GM18498 (cell line): ENCODE measurements around the gene CMTM8.

Experiments used
- ATAC-seq: cut with Tn5 transposase; IDR thresholded peaks from one replicate; pipeline ENCODE4 v1.9.1; 2021; ENCODE audit warnings: mild to moderate bottlenecking, moderate library complexity; ENCODE audit not compliant: unreplicated experiment

CMTM8 gene

DNA sequence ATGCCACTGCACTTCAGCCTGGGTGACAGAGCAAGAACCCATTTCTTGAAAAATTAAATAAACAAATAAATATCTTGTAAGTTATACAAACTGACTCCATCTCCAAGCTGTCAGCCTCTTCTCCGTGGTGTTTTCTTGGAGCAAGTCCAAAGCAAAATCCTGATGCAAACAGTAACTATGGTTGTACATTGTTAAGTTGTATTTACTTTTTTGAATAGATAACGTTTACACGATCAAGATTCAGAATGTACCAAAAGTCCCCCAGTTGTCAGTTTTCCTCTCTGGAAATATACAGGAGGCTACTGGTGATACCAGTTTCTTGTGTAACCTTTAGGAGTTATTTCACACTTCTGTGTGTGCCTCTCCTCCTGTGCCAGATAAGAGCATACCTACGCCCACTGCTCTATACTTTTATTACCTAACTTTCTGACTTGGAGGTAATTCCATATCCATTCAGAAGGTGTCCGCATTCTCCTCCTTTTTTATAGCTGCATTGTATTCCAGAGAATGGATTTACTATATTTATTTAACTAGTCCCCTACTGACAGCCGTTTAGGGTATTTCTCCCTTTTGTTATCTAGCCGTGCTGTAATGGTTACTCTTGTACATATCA is 167.3 kb downstream of the CMTM8 start:
- ATAC-seq: no peak

DNA sequence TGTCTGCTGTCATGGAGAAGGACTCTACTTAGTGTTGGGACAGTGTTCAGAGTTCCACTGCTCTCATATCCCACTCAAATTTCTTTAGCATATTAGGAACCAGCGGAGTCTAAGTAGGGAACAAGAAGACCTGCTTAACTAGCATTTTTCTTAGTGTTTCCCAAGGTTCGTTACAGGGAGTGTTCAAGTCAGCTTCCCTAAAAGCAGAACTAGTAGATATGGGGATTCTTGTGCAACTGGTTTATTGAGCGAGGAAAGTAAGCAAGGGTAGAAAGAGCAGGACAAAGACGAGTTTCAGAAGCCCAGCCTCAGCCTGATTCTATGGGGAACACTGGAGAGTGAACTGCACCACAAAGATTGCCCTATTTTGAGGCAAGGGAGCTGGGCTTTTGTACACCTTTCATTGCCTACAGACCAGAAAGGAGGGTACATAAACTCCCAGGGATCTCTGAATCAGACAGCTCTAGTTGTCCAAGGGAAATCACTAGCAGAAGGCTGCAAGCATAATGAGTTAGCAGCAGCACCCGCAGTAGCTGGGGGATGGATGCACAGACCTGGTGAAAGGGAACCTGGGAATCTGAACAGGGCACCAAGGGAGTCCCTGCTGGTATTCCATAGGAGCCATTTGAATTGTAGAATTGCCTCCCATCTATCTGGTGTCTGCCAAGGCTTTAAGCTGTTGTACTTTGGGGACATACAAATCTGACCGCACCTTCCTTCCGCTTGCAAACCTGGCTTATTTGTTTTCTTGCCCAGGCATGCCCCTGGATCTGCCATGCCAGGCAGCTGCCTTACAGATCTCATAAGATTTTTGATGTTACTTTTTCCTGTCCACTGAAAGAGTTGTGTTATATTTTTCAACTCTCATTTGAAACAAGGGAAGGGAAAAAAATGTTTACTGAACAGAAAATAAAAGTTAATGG is 168.3 kb downstream of the CMTM8 start:
- ATAC-seq: no peak

DNA sequence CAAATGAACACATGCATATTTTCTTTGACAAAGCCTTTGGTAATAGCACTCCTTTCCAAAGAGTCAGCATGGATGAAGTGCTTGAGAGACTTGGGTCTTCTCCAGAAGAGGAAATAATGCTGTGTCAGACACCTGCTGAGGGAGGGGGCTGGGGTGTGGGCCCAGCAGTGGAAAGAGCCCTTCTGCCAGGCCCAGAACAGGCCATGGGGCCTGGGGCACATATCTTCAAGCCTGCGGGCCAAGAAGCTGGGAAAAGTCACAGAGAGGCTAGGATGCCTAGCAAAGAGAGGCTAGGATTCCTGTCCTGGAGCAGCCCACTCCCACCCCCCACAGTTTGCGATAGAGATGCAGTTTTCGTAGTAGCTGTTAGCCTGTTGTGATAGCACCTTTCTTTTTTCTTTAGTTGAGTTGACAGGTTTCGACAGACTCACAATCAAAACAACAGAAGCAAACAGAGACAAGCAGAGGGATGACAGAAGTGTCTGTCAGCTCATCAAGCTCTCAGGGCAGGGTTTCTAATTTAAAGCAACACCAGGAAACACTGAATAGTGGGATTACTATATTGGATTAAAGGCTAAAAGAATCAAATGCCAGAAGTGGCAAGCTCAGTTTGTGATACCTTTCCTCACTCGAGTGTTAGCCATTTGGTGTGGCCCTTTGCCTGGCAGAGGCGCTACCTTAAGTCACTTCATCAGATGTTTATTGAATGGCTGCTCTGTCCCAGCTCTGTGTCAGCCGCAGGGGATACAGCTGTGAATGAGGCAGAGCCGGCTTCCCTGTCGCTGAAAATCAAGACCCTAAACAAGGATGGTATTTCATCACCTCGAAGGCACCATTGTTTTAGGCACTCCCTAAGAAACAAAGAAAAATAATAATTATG is 172.1 kb downstream of the CMTM8 start:
- no peak for ATAC-seq

DNA sequence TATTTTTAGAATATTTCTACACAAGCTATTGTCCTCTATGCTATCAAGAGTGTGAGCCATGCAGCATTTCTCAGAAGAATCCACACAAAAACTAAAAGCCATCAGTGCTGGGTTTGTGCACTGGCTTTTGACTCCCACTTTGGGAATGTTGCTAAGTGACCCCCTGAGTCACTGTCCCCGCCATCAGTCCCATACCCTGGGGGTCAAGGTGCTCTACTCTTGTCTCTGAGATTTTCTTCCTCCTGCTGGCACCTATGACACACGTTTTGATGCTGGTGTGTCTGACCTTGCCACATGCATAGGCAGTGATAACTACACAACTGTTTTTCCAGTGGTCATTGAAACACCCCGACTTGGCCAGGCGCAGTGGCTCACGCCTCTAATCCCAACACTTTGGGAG is 173.0 kb downstream of the CMTM8 start:
- ATAC-seq: no peak

DNA sequence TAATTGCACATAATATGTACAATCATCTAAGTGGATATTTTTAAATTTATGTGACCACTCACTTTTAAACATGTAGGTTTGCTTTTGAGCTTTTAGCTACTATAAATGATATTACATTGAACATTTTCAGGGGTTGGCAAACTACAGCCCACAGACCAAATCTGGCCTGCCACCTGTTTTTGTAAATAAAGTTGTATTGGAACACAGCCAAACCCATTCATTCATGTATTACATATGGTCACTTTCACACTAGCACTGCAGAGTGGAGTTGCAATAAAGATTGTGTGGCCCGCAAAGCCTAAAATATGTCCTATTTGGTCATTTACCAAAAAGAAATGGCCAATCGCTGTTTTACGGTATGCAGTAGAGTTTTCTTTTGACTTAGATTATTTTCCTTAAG is 174.4 kb downstream of the CMTM8 start:
- ATAC-seq: no peak

DNA sequence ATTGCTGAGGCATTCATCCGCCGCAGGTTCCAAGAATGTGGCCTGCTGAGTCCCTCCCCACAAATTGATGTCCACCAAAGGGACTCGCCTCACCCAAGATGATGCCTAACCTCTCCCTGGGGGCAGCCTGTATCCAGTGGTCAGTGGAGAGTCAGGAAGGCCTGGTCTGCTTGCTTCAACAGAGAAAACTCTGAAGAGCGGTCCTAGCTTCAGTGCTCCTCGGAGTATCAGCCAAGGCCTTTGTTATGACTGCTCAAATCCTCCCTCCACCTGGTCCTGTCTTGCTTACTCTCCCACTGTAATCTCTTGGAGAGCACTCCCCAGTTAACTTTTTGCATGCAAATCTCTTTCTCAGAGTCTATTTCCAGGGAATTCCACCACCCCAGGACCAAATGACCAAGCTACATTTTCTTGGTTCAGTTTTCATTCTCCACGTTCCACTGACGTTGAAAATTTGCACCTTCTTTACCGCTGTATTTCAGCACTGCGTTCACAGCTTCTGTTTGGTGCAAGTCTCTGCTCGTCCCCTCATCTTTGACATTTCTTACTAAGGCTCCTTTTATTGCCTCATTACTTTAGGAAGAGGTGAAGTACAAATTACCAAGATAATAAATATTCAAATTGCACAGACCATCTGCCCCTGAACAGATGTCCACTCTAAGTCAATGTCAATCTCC is 175.5 kb downstream of the CMTM8 start:
- no peak for ATAC-seq

DNA sequence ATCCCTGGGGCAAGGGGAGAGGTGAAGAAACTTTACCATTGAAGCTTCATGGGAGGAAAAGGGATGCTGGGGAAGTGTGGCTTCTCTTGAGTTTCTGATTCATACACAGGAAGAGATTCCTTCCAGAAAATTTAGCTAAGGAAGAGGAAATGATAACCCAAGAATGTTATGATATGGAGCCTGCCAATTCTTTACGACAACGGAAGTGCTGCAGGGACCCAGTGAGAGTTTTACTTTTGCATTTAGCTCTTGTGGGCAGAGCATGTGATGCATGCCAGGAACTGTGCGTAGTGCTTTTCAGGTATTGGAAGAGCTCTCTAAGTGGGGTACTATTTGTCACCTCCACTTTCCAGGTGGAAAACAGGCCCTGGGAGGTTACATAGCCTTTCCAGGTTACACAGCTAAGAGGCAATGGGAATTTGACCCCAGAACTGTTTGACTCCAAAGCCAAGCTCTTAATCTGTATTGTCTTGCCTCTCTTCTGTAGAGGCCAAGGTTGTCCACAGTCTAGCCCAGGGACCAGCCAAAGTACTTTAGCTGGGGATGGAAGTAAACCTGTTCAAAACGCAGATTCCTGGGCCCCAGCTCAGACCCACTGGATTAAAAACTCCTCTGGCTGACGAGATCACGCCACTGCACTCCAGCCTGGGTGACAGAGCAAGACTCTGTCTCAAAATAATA is 176.2 kb downstream of the CMTM8 start:
- peak; percentile 77 for ATAC-seq

DNA sequence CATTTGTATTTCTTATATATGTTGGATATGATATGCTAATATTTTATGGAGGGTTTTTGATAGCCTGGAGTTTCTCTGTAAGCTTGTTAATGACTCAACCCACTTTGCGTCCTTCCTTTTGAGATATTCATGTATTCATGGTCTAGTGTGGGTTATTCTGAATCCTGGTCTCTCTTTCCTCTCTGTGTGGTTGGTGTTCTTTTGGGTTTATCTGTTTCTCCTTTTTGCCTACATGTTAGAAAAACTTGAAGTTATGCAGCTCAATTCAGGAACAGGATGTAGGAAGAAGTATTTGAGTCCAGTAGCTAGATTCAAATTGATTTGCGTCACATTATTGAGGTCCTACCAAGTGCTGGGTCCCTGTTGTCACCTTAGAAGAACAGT is 181.3 kb downstream of the CMTM8 start:
- no peak for ATAC-seq
